Putamen (tissue), 1 donor: ENCODE data around the gene CLTCL1.

Source experiments
- DNase-seq: peaks from one replicate; pipeline ENCODE4 v3.0.0-alpha.2; 2016; ENCODE audit warnings: low spot score

Gene CLTCL1

DNA sequence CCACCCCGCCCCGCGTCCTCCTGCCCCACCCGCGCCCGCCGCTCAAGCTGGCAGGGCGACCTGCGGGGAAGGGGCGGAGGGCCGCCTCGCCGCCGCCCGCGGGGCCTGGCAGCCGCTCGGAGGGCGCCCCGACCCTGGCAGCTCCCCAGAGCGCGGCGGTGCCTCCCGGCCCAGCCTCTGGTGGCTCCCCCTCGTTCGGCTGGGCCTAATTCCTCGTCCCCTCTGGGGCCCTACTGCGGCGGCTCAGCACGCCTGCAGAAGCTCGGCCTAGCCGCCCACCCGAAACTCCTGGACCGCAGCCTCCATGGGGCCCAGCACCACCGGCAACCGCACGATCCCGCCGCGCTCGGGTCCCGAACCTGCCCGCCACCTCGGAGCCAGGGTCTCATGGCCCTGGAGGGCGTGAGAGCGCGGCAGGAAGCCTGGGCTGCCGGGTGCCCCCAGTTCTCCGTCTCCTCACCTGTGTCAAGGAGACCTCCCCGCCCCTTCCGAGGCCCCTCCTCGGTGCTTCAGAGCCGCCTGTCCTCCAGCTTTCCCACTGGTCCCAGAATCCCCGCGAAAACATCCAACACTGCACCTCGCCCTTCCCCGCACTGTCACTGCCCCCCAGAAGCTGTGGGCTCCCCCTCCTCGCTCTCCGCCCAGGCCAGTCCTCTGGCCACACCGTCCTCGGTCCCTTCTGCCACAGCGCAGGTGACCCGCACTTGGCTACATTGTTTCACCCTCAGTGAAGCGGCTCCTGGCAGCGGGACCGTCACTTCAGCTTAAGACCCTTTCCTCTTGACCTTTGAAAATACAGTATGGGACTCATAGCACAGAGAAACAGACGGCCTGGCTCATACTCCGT, 140.8 kb downstream of the CLTCL1 start:
- no peak for DNase-seq

DNA sequence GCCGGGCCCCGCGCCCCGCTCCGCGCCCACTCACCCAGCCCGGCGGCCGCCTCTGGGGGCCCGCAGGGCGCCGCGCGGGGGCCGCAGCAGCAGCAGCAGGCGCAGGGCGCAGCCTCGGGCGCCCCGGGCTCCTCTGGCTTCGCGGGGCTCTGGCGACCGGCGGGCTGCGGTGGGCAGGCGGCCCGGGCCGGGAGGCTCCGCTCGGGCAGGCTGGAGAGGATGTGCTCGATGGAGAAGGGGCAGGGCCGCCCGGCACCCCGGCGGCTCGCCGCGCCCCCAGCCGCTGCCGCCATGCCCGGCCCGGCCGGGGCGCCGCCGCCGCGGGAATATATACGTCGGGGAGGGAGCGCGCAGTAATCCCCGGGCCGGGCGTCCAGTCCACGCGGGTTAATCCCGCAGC, 141.5 kb downstream of the CLTCL1 start, which contains the start of gene GSC2:
Gene GSC2, minus strand, starts transcription at position 302 of the 400 bp plus-strand sequence. Its CDS starts 9 bp downstream, at position 293.
- no peak for DNase-seq

DNA sequence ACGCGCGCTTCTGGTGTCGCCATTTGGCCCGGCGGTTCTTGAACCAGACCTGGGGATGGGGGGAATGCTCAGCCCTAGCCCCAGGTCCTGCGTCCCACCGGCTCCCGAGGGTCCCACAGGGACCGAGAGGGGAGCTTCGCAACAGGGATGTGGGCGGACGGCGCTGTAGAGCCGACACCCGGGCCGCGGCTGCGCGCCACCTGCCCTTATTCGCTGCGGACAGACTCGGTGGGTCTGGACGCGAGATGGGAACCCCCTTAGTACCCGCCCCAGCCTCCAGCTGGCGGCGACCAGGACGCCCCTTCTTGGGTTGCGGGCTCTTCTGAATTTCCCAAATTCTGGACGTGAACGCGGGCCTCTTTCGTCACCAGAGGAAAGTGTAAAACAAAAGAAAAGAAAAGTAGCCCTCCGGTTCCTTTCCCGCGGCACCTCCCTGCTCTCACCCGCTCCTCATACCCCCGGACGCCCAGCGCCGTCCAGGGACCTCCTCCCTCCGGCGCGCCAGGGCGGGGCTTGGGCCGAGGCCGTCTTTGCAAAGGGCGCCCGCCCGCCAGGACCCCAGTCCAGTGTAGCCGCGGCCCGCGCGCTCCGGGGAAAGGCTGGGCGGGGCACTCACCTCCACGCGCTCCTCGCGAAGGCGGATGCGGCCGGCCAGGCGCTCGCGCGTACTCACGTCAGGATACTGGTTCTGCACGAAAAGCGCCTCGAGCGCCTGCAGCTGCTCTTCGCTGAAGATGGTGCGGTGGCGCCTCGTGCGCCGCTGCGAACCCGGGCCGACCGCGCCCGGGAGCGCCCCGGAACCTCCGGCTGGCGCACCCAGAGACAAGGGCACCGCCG, 142.3 kb downstream of the CLTCL1 start:
- DNase-seq, result no peak

DNA sequence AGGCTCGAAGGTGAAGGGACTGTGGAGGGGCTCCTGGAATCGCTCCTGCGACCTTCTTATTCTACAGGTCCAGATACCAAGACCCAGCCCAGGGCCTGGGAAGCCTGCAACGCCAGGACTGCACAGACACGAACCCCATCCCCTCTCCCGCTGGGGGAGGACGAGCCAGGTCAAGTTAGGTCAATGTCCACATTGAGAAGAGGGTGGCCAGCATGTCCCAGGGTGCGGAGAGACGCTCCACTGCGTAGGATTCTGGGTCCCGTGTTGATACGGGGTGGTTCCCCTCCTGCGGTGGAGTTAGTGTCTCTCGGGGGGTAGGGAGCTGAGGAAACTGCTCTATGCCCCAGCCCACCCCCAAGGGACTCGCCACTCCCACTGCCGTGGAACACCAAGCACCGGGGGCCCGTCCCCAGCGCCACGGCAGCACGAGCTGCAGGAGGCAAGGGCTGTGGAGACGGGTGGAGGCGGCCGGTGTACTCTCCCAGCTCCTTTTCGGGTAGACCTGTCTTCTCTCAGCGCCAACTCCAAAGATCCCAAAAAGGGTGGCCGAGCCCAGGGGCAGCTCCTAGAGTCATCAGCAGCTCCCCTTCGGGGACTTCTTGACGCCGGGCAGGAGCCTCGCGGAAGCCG, 143.0 kb downstream of the CLTCL1 start:
- no peak for DNase-seq

DNA sequence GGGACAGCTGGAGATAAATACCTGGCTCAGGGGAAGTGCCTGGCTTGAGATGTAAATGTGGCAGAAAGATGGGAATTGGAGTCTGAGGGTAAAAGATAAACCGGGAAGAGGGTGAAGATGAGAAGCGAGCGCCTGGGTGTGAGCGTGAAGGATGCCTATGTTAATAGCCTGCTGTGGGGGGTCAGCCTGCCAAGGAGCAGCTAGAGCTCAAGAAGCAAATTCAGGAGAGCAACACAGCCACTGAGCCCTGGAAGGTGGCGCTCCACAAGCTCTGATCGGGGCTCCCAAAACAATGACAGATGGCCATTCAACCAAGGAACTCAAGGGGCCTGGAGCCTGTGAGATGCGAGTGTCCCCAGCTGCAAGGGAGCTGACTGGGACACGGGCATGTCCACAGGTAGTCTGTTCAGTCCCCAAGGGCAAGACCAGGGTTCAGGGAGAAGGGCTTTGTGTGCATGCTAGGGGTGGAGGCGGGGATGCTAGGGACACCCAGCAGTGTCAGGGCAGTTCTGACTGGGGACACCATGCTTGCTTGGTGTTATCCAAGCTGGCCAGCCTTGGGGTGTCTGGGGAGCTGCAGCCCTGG, 144.2 kb downstream of the CLTCL1 start:
- no peak for DNase-seq

DNA sequence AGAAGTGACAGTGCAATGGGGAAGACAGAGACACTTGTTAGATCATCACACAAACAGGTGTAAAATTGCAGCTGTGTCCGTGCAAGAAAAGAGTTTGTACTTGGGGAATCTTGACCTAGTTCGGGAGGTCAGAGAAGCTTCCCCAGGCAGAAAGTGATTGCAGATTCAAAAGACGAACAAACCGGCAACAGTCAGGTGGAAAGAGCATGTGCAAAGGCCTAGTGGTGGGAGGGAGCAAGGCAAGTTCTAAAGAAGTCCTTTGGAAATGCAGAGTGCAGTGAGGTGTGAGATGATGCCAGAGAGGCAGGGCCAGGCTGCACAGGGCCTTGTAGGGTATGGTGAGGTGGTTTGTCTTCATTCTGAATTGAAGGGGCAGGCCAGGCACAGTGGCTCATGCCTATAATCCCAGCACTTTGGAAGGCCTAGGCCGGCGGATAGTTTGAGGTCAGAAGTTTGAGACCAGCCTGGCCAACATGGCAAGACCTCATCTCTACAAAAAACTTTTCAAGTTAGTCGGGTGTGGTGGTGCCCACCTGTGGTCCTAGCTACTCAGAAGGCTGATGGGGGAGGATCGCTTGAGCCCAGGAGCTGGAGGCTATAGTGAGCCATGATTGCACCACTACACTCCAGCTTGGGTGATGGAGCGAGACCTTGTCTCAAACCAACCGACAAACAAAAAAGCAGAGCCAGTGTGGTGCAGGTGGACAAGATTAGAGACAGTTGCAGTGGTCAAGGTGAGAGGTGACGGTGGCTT, 145.1 kb downstream of the CLTCL1 start:
- DNase-seq, result no peak

DNA sequence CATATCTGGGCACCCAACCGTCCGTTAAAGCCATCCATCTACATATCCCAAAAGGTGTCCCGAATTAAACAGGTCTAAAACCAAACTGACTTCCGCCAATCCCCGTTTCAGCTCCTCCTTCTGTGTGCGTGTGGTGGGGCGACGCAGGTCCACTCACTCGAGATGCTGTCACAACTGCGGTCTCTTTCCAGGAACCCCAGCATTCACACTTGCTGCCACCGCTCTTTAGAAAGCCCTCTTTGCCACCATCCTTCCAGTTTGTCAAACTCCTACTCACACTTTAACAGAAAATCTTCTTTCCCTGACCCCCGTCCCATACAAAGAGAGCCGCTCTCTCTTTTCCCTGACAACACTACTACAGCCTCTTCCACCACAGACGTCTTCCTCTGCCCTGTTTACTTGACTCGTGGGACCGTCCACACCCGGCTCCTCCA, 147.5 kb downstream of the CLTCL1 start:
- DNase-seq, result no peak

DNA sequence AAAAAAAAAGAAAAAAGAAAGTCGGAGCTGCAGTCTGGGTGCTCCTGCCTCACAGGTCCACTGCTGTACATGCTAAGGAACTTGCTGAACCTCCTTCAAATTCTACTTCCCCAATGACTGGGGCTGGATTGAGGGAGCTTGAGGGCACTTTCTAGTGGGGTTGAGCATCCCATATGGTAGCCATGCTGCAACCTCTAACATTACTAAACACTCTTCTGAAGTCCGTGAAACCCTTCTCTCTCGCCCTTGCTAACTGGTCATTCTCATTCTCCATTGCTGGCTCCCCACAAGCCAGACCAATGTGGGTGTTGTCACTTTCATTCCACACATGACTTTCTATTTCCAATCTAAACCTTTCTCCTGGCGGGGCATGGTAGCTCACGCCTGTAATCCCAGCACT, 148.3 kb downstream of the CLTCL1 start:
- DNase-seq, result no peak

DNA sequence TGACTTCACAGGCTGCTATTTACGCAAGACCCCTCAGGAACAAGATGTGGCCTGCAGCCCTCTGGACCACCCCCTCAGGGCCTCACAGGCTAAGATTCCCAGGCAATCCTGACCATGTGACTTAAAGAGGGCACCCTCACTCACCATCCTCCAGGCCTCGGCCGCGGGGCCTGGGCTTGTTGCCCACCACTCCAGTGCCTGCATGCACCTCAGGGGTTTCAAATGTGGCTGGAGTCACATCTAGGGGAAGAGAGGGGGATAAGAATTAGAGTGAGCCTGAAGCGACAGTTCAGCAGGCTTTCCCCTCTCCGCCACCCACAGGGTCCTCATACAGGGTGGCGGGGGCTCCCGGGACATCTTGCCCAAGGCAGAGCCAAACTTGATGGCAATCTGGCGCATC, 149.1 kb downstream of the CLTCL1 start:
- DNase-seq, result no peak

DNA sequence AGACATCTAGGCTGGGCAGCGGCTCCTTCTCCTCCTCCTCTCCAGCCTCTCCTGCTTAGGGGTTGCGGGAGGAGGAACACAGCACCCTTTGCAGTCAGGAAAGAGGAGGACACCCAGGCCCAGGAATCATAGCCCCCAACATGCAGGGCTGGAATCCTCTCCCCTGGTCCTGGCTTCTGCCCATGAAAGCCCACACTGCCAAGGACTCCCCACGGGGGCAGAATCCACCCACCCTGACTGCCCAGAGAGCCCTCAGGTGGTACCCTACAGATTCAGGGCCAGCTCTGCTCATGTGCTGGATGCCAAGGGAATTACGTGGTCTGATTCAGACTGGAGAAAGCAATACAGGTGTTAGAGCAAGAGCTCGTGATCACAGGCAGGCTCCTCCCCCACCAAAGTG, 151.5 kb downstream of the CLTCL1 start:
- no peak for DNase-seq

DNA sequence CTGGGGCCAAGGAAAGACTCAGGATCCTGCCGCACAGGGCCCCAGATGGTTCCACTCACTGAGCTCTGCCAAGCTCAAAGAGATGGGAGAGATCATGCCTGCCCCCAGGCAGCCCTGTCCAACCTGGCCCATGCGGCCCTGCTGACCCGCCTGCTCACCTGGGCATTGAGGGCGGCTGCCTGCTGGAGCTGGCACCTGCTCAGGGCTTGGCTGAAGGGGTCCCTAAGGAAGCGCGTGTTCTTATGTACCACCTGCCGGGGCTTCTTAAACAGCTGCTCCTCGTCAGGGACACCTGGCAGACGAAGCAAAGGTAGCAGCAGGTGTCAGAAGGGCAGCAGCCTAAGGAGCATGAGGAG, 152.5 kb downstream of the CLTCL1 start:
- DNase-seq, result no peak

DNA sequence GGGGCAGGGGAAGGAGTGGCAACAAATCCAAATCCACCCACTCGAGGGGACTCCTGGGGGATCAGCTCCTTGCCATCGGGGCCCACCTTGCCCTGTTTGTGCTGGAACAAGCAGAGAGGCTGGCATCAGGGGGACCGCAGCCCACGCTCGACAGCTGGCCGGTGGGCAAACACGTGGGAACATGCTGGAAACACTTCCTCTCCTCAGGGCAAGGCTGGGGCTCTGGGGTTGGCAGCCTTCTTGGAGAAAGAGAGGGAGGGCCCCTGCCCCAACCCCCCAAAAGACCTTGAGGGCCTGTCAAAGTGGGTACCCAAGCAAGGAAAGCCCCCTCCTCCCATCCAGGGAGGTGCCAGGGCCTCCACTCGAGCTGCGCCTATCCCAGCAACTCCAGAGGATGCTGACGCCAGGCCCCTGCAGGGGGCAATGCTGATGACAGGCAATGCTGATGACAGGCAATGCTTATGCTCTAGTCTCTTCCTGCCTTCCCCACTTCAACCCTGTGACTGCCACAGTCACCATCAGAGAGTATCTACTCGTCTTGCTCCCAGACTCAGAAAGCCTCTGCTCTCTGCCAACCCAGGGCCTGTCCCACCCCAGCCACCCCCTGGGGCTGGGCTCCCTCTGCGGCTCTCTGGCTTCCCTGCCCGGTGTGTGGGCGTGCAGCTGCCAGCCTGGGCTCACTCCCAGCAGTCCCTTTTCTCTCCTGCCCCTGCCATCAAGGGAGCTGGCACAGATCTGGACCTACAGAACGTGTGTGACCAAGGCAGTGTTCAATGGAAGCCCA, 153.1 kb downstream of the CLTCL1 start:
- no peak for DNase-seq

DNA sequence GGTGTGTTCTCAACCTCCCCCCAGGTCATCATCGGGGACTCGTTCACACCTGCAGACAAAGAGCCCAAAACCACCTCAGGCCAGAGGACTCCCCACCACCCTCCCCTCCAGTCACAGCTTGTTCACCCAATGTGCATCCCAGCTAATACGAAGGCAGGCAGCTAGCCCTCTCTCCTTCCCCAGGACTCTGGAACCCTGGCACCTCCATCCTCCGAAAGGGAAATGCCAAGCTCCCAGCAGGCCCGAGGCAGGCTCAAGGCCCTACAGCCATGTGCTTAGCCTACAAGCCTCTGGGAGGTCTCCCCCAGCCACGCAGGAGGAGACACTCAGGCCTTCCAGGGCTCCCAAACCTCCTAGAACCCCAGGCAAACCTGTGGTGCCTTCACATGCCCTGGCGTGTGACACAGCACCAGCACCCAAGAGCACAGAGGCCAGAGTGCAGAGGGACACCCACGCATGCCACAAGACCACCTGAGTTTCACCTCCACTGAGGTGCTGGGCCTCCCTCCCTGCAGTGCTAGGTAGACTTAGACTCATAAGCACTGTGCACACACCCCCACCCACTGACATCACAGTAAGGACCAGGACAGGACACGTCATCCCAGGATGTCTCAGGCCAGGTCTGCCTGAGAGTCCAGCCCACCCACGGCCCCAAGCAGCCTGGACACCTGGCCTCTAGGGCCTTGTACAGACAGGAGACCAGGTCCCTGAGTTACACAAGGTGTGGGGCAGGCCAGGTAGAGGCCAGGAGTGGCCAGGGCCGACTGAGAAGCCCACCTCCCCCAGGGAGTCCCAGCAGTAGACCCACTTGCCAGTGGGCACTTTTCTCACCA, 153.9 kb downstream of the CLTCL1 start:
- DNase-seq, result no peak

DNA sequence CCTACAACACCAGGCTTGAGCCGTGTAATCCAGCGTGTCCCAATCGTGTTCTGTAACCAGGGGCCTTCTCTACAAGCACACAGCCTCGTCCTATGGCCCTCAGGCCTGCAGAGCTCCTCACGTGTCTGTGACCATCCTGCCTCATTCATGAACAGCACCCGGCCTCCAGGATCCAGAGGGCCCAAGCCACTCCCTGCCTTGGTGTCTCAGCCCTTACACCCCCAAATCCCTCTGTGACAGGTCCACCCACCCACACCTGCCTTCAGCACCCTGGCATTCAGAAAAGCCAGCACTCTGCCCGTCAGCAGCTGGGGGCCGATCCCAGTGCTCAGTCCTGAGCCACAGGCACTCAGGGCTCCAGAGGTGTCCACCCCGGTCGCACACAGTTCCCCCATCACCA, 154.6 kb downstream of the CLTCL1 start:
- DNase-seq, result no peak

DNA sequence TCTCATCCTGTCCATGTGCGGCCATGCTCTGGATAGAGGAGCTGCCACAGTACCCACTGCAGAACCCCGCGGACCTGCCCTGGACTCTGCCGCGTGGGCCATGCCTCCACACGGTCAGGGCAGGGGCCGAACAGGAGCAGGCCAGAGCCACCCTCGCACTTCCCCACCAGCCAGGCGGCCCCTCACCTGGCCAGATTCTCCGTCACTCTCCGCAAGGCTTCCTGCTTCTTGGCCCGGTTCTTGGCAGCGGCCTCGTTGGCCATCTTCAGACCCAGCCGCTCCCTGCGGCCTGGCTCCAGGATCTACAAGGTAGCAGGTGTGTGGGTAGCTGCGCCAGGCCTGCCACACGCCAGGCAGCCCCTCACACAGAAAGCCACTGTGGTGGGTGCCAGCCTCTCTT, 156.6 kb downstream of the CLTCL1 start:
- no peak for DNase-seq

DNA sequence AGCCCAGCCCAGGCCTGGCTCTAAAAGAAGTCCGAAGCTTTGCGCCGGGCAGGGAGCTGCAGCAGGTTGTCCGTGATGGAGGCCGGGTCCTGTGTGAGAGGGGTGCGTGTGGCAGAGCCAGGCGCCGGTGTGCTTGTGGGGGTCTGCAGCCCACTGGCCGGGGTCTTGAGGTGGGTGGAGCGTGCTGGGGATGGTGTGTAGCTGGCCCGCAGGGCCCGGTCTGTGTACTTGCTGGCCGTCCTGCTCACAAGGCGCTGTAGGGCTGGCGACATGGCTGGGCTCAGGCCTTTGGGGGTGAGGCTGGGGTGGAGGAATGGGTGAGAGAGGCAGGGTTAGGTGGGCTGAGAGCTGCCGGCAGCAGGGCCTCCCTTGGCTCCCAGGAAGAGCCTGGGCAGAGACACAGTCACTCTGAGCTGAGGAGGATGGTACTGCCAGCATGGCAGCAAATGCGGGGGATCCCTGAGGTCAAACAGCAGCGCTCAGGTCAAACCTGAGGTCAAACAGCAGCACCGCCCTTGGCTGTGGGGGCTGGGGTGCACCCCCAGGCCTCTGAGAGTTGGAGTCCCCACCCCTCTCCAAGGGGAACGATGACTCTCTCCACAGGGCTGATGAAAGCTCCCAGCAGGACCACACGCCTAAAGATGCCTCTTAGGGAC, 157.2 kb downstream of the CLTCL1 start:
- DNase-seq, result no peak

DNA sequence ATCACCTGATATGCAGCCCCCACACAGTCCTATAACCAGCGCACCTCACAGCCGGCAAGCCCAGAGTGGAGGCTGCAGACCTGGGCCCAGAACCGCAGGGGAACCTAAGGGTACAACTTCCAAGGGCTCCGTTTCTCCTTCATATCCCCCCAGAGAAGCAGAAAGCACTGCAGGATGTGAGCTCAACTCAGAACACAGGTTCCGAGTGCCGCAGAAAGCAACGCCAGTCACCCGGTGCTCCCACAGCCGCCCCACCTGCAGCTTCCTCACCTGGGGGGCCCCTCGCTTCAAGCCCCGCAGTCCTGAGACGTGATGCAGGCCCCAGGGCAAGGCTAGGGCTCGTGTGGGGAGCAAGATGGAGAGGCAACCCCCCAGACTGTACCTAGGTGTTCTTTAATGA, 158.0 kb downstream of the CLTCL1 start:
- DNase-seq, result no peak

DNA sequence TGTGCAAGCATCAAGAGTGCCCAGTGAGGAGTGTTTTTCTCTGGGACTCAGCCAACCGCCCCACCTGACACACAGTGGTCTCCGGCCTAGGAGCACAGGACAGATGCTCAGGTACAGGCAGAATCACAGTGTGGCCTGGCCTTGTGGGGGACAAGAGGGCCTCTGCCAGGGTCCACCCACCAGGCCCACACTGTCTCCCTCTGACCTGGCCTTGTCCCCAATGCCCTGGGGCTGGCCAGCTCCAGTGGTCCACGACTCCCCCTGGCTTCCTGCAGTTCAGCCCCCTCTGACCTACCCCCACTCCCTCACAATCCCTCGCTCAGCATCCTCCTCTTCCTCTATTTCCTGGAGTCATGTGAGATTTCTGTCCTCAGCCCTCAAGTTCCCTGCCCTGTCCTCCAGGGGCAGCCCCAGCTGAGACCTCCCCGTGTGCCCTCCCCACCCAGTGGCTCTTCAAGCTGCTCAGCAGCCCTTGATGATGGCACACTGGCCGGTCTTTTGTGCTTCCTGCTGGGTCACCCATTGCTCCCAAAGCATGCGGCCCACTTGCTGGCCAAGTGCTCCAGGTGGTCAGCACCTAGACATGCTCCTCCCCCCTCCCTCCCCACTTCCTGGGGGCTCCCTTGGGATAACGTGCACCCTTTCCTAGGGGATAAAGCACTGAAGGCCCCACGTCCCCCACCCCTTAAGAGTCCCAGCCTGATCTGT, 158.7 kb downstream of the CLTCL1 start:
- DNase-seq, result no peak

DNA sequence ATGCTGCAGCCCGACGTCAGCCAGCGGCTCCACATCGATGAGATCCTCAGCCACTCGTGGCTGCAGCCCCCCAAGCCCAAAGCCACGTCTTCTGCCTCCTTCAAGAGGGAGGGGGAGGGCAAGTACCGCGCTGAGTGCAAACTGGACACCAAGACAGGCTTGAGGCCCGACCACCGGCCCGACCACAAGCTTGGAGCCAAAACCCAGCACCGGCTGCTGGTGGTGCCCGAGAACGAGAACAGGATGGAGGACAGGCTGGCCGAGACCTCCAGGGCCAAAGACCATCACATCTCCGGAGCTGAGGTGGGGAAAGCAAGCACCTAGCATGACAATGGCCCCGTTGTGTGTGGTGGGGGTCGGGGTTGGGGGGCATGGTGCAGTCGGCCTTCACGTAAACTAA, 159.4 kb downstream of the CLTCL1 start:
- DNase-seq, result no peak
